Right cardiac atrium (tissue), 5 donors: ENCODE measurements around the gene MFGE8. TPM values are rescaled to one million over a fixed set of nuclear protein-coding genes. Genes with fewer than 3 reads are reported as not detected.
A peak's percentile ranks its signal among the peaks of the same experiment; 100 is the strongest.

Experiments used
- ATAC-seq, 2 donors: fragments of 200-7000 bp; cut with Tn5 transposase; one replicate each; pipeline versions ENCODE4 v1.8.0 to v1.9.1; 2020; ENCODE audit warnings: moderate library complexity in 2 of 2, mild to moderate bottlenecking in 1 of 2
- DNase-seq, 3 donors: peaks; one replicate each; pipeline ENCODE4 v3.0.0-alpha.2; 2020
- H3K27ac ChIP-seq: one replicate; pipeline ENCODE4 v1.5.1; 2013; ENCODE audit warnings: mild to moderate bottlenecking, low read length, control low read depth, moderate library complexity
- H3K27me3 ChIP-seq: one replicate; pipeline ENCODE4 v1.6.1; 2013; ENCODE audit not compliant: control insufficient read depth, insufficient read depth
- H3K4me1 ChIP-seq: one replicate; pipeline ENCODE4 v1.6.1; 2013; ENCODE audit warnings: low read length; ENCODE audit not compliant: control insufficient read depth, insufficient read depth
- H3K4me3 ChIP-seq: one replicate; pipeline ENCODE4 v1.5.1; 2013; ENCODE audit warnings: low read length, control low read depth
- H3K9me3 ChIP-seq: one replicate; pipeline ENCODE4 v1.6.1; 2013; ENCODE audit warnings: low read length; ENCODE audit not compliant: control insufficient read depth
- WGBS: extraction: QIAGEN DNeasy Blood & Tissue Kit; methylation state at CpG from one replicate; pipeline ENCODE4 v1.1.7; 2013; 5-methylcytosine and 5-hydroxymethylcytosine counted together
- intact Hi-C, 4 donors: fragments of 100-400 bp; cut with DNase I; formaldehyde crosslinking; loops; one replicate each; pipeline versions ENCODE4 v1.11.0 to v1.14.0; 2022 to 2023
- polyA plus RNA-seq: library from polyadenylated mRNA; stranded (reverse); fragments of 200-250 nt; gene quantifications from one replicate; pipeline ENCODE4 v1.2.3, GENCODE V29; 2013
- total RNA-seq, 4 donors: library from RNA; stranded (reverse); fragmentation: NEBNext Ultra II Directional; extraction: Animal tissue kit (Norgen Biotek cat#: 25700); gene quantifications; one replicate each; pipeline ENCODE4 v1.2.1, GENCODE V29; 2021
- donor health status: healthy with polysubstance abuse.
- donor health status: DM: no; HTN: yes; CAD: no.
- donor health status: DM: no; HTN: no; CAD: no.
- donor health status: DM: no; HTN: yes; CAD: no; lungs with severe emphysema.
- donor health status: DM: yes; HTN: yes; CAD: no.

The MFGE8 gene
- total and polyA plus RNA-seq, 5 donors, result 200 to 347 (median 284) TPM

DNA sequence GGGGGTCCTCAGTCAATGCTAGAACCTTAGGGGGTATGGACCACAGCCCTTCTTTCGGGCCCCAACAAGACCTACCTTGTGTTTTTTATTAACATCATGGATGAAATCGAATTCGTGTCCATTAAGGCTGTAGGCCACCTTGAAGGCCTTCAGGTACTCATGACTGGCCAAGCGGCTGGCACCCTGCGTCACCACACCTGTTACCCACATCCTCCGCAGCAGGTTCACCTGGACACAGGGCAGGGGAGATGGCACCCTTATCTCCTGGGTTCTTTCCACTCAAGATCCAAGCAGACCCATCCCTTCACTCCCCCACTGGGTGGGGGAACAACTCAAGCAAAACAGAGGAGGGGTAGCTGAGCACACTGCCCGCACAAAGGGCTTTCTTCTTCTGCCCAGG is 6.6 kb downstream of the MFGE8 start:
- Histone ChIP-seq H3K27ac (no peak overlapping the region), H3K4me3 (no peak overlapping the region), H3K9me3 (no peaks in the 10 kb centered on the region), H3K27me3 (no peaks in the 10 kb centered on the region), H3K4me1 (peaks cover 12% of the 10 kb centered on the region)
- WGBS, result 98% methylated on average over 7 of the region's 7 CpGs
- intact Hi-C loops, result loop anchor here (5.0 to 10.0 kb wide), 4 partner anchors 96 to 276 kb away; no protein-coding TSS in a partner anchor
- ATAC-seq, result no peak
- no peak for DNase-seq

DNA sequence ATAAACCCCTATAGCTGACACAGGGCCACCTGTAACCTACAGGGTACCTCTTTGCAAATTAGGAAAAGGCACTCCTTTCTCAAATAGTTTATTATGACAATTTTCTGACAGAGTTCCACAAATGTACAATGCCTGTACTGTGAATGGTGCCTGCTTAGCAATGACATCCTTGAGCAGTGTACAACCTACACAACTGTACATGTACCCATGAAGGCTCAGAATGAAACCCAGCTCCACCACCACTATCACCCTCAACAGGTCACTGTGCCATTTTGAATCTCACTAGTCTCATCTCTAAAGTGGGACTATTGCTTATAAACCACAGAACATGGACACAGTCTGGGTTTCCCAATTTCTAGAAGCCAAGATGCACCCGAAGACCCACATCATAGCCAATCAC is 7.0 kb downstream of the MFGE8 start:
- Histone ChIP-seq H3K4me3 (no peak overlapping the region), H3K27me3 (no peaks in the 10 kb centered on the region), H3K9me3 (no peaks in the 10 kb centered on the region), H3K4me1 (peaks cover 12% of the 10 kb centered on the region), H3K27ac (no peak overlapping the region)
- ATAC-seq (no peak), DNase-seq (no peak)
- intact Hi-C loops, result loop anchor here (5.0 to 10.0 kb wide), 4 partner anchors 96 to 276 kb away; no protein-coding TSS in a partner anchor
- WGBS, result 100% methylated on average over 1 of the region's 1 CpG

- H3K27ac ChIP-seq, result no peak overlapping the region
- no peaks in the 10 kb centered on the region for H3K9me3 ChIP-seq
- 88% methylated on average over 11 of the region's 11 CpGs for WGBS
- intact Hi-C loops, result loop anchor here (5.0 to 10.0 kb wide), 4 partner anchors 97 to 277 kb away; no protein-coding TSS in a partner anchor
- DNase-seq (no peak), ATAC-seq (no peak)
- no peak overlapping the region for H3K4me3 ChIP-seq
- H3K27me3 ChIP-seq, result no peaks in the 10 kb centered on the region
- H3K4me1 ChIP-seq, result peaks cover 12% of the 10 kb centered on the region
Measured at GRCh38 chr15:88905576-88905975, 7.6 kb downstream of the MFGE8 start.

DNA sequence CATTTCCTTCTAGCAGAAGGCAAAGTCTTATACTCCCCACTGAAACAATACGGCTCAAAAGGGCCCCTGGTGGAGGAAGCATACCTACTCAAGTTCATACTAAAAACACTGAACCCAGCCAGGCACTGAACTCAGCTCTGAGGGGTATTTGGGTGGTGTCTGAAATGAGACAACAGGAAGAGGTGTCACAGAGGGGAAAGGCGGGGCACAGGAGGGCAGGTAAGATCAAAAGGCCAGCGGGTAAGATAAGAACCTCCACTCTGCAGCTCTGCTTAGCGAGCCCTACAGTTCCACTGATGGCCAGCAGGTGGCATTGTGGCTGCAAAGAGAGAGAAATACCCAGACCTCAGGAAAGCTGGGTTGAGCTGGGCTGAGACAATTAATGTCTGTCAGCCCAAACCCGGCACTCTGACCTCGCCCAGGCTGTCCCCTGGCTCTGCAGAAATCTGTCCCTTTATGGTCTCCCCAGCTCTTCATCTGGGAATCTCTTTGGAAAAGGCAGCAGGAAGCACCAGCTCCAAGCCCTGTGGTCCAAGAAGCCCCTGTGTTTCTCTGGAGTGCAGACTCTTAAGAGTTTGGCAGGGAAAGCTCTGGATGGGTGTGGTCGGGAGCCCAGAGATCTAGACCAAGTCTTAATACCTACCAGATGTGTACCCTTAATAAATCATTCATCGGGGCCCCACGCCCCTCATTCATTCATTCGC is 8.4 kb downstream of the MFGE8 start:
- intact Hi-C loops, result loop anchor here (5.0 to 10.0 kb wide), 5 partner anchors 98 to 278 kb away; no protein-coding TSS in a partner anchor
- H3K9me3 ChIP-seq, result no peaks in the 10 kb centered on the region
- 29% methylated on average over 10 of the region's 10 CpGs for WGBS
- ATAC-seq (peak; percentile 72 to 78), DNase-seq (peak; percentile 79 to 94 (median 91))
- no peak overlapping the region for H3K4me3 ChIP-seq
- H3K4me1 ChIP-seq, result peaks cover 9% of the 10 kb centered on the region
- H3K27ac ChIP-seq, result no peak overlapping the region
- no peaks in the 10 kb centered on the region for H3K27me3 ChIP-seq

GRCh38 chr15:88904257-88904623 is 8.9 kb downstream of the MFGE8 start:
- no peak for DNase-seq
- no peak overlapping the region for H3K4me3 ChIP-seq
- 80% methylated on average over 2 of the region's 2 CpGs for WGBS
- ATAC-seq, result no peak
- no peaks in the 10 kb centered on the region for H3K9me3 ChIP-seq
- H3K27ac ChIP-seq, result no peak overlapping the region
- intact Hi-C loops, result loop anchor here in 2 of 4 donors (5.0 to 10.0 kb wide), 2 partner anchors 271 to 273 kb away; no protein-coding TSS in a partner anchor
- no peaks in the 10 kb centered on the region for H3K27me3 ChIP-seq
- H3K4me1 ChIP-seq, result peaks cover 5% of the 10 kb centered on the region

- no peak for DNase-seq
- H3K4me3 ChIP-seq, result no peak overlapping the region
- intact Hi-C loops, result loop anchor here in 2 of 4 donors (5.0 to 10.0 kb wide), 2 partner anchors 272 to 274 kb away; no protein-coding TSS in a partner anchor
- 71% methylated on average over 2 of the region's 2 CpGs for WGBS
- H3K4me1 ChIP-seq, result no peaks in the 10 kb centered on the region
- no peak for ATAC-seq
- H3K27ac ChIP-seq, result no peak overlapping the region
- no peaks in the 10 kb centered on the region for H3K9me3 ChIP-seq
- H3K27me3 ChIP-seq, result no peaks in the 10 kb centered on the region
Measured at GRCh38 chr15:88902846-88903245, 10.3 kb downstream of the MFGE8 start.

- H3K27me3 ChIP-seq, result no peaks in the 10 kb centered on the region
- intact Hi-C loops, result loop anchor here in 2 of 4 donors (5.0 to 10.0 kb wide), 2 partner anchors 272 to 275 kb away; no protein-coding TSS in a partner anchor
- DNase-seq (no peak), ATAC-seq (no peak)
- H3K4me1 ChIP-seq, result peaks cover 3% of the 10 kb centered on the region
- WGBS, result 80% methylated on average over 6 of the region's 6 CpGs
- H3K27ac ChIP-seq, result no peak overlapping the region
- H3K9me3 ChIP-seq, result no peaks in the 10 kb centered on the region
- H3K4me3 ChIP-seq, result no peak overlapping the region
Measured at GRCh38 chr15:88902221-88902835, 10.9 kb downstream of the MFGE8 start.

DNA sequence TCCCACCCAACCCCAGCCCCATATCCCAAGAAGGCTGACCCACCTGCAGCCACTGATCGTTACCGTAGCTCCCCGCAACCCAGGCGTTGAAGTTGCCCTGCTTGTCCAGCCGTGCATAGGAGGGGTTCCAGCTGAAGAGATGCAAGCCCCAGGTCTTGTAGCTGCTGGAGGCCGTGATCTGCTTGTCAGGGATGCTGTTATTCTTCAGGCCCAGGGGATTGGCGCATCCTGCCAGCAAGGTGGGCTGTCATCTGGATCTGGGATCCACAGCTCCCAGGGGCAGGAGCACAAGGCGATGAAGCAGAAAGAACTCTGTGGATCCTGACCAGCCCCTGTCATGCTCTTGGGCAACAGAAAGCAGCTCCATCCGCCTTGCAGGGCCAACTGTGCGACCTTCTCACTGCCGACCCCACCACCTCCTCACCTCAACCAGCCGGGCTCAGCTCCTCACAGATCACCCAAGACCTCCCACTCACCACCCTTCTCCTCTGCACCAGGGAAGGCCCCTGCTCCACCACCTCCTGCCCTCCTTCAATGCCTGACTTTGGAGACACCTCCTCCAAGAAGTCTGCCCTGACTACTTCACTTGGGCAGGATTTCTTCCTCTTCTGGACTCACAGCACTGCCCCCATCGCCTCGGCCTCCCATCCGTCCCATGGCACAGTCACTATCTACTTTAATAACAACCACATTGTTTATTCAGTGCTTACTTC is 11.5 kb downstream of the MFGE8 start:
- DNase-seq, result no peak
- WGBS, result 91% methylated on average over 15 of the region's 15 CpGs
- no peak for ATAC-seq
- H3K9me3 ChIP-seq, result no peaks in the 10 kb centered on the region
- H3K27me3 ChIP-seq, result no peaks in the 10 kb centered on the region
- intact Hi-C loops, result loop anchor here in 2 of 4 donors (5.0 to 10.0 kb wide), 2 partner anchors 273 to 276 kb away; no protein-coding TSS in a partner anchor
- no peak overlapping the region for H3K4me3 ChIP-seq
- H3K4me1 ChIP-seq, result peaks cover 3% of the 10 kb centered on the region
- no peak overlapping the region for H3K27ac ChIP-seq

DNA sequence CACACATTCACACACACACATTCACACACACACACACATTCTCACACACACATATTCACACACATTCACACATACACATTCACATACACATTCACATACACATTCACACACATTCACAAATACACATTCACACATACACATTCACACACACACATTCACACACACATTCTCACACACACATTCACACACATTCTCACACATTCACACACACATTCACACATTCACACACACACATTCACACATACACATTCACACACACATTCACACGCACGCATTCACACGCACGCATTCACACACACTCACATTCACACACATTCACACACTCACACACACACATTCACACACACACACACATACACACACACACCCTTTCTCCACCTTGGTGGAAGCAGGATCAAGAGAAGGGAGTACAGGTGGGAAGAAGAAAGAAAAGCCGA is 12.2 kb downstream of the MFGE8 start:
- 72% methylated on average over 5 of the region's 5 CpGs for WGBS
- H3K27ac ChIP-seq, result no peak overlapping the region
- H3K4me3 ChIP-seq, result no peak overlapping the region
- ATAC-seq (no peak), DNase-seq (no peak)
- H3K9me3 ChIP-seq, result no peaks in the 10 kb centered on the region
- no peaks in the 10 kb centered on the region for H3K27me3 ChIP-seq
- intact Hi-C loops, result loop anchor here in 2 of 4 donors (5.0 to 10.0 kb wide), 2 partner anchors 274 to 276 kb away; no protein-coding TSS in a partner anchor
- H3K4me1 ChIP-seq, result peaks cover 6% of the 10 kb centered on the region

GRCh38 chr15:88900309-88900981 is 12.7 kb downstream of the MFGE8 start:
- Histone ChIP-seq H3K27ac (no peak overlapping the region), H3K27me3 (no peaks in the 10 kb centered on the region), H3K9me3 (no peaks in the 10 kb centered on the region), H3K4me1 (peaks cover 6% of the 10 kb centered on the region), H3K4me3 (no peak overlapping the region)
- intact Hi-C loops, result loop anchor here in 2 of 4 donors (5.0 to 10.0 kb wide), 2 partner anchors 274 to 277 kb away; no protein-coding TSS in a partner anchor
- ATAC-seq (no peak), DNase-seq (no peak)
- WGBS, result 91% methylated on average over 12 of the region's 12 CpGs
